ENCODE data around the gene C2orf80.
"Not testable (repeated sequence)": the region's sequence is repeated elsewhere in the genome, so short reads cannot be mapped to it uniquely, and the experiment has no call there.

Gene C2orf80

GRCh38 chr2:208130712-208131110 is 59.1 kb downstream of the C2orf80 start:
- no peak for DNase-seq

- no peak for DNase-seq
These were observed 59.8 kb downstream of the C2orf80 start, which contains the start of gene CRYGC for GRCh38 chr2:208129744-208130711. Gene CRYGC (minus strand): TSS chr2:208129828. CDS start chr2:208129792, 36 bp downstream.

- no peak for DNase-seq
These were observed 61.7 kb downstream of the C2orf80 start for GRCh38 chr2:208128136-208128535.

- DNase-seq: no peak
These were observed 62.7 kb downstream of the C2orf80 start for GRCh38 chr2:208127090-208127489.

- no peak for DNase-seq
These were observed 64.6 kb downstream of the C2orf80 start for GRCh38 chr2:208125251-208125650.

GRCh38 chr2:208124013-208124715 is 65.7 kb downstream of the C2orf80 start, which contains the start of gene CRYGD:
Gene CRYGD (minus strand): TSS chr2:208124524. CDS start chr2:208124473, 51 bp downstream.
- not testable (repeated sequence) for DNase-seq

- DNase-seq: no peak
These were observed 67.6 kb downstream of the C2orf80 start for GRCh38 chr2:208122248-208122647.

- DNase-seq: no peak
These were observed 70.9 kb downstream of the C2orf80 start for GRCh38 chr2:208118918-208119317.

- DNase-seq: not testable (repeated sequence)
These were observed 72.4 kb downstream of the C2orf80 start for GRCh38 chr2:208117390-208117789.

All from CD4-positive, alpha-beta T cell treated with Interferon alpha-2 for 1 hour (primary cell).